Liver (tissue), 9 donors: Measurements from ENCODE around the gene NCKIPSD. TPM values are rescaled to one million over a fixed set of nuclear protein-coding genes. Genes with fewer than 3 reads are reported as not detected.
A peak's percentile ranks its signal among the peaks of the same experiment; 100 is the strongest.

Source experiments
- DNase-seq: peaks from one replicate; pipeline ENCODE4 v3.0.0-alpha.2; 2017; ENCODE audit warnings: low spot score
- H3K27ac ChIP-seq, 2 donors: one replicate each; pipeline ENCODE4 v1.7.0; 2013; ENCODE audit warnings: inconsistent platforms in 2 of 2, low read length in 2 of 2, control low read depth in 1 of 2, low read depth in 1 of 2, mild to moderate bottlenecking in 1 of 2
- H3K27me3 ChIP-seq, 4 donors: one replicate each; pipeline versions ENCODE4 v1.6.1 to v1.7.0; 2013; ENCODE audit warnings: low read length in 3 of 4, inconsistent platforms in 1 of 4, mild to moderate bottlenecking in 1 of 4, moderate library complexity in 1 of 4; ENCODE audit not compliant: control insufficient read depth in 4 of 4, insufficient read depth in 4 of 4
- H3K36me3 ChIP-seq, 4 donors: one replicate each; pipeline versions ENCODE4 v1.6.1 to v1.7.0; 2013; ENCODE audit warnings: low read length in 3 of 4, mild to moderate bottlenecking in 3 of 4, low read depth in 1 of 4, moderate library complexity in 1 of 4; ENCODE audit not compliant: control insufficient read depth in 4 of 4, insufficient read depth in 3 of 4
- H3K4me1 ChIP-seq, 4 donors: one replicate each; pipeline versions ENCODE4 v1.6.1 to v1.7.0; 2013; ENCODE audit warnings: low read length in 3 of 4, mild to moderate bottlenecking in 3 of 4, moderate library complexity in 1 of 4; ENCODE audit not compliant: control insufficient read depth in 4 of 4, insufficient read depth in 4 of 4
- H3K4me3 ChIP-seq, 3 donors: one replicate each; pipeline versions ENCODE4 v1.6.1 to v1.7.0; 2013; ENCODE audit warnings: low read length in 3 of 3, control low read depth in 1 of 3, low read depth in 1 of 3, mild to moderate bottlenecking in 1 of 3
- H3K9ac ChIP-seq, 2 donors: one replicate each; pipeline ENCODE4 v1.7.0; 2013; ENCODE audit warnings: low read length in 2 of 2, mild to moderate bottlenecking in 2 of 2, moderate library complexity in 2 of 2, control low read depth in 1 of 2, low read depth in 1 of 2
- H3K9me3 ChIP-seq, 4 donors: one replicate each; pipeline versions ENCODE4 v1.6.1 to v1.7.0; 2013; ENCODE audit warnings: low read length in 3 of 4; ENCODE audit not compliant: control insufficient read depth in 4 of 4
- ATF3 ChIP-seq: IDR thresholded peaks from 2 replicates; pipeline ENCODE4 v1.6.1; 2016; ENCODE audit warnings: antibody characterized with exemption
- CTCF ChIP-seq: fragments of 150-350 bp; IDR thresholded peaks from 2 replicates; pipeline ENCODE4 v1.5.1; 2017; ENCODE audit warnings: improper control_type of control experiment, low read depth, low read length; ENCODE audit not compliant: missing input control
- EGR1 ChIP-seq, 2 donors: IDR thresholded peaks; 2 replicates each; pipeline ENCODE4 v1.6.1; 2016 to 2018; ENCODE audit warnings: antibody characterized with exemption in 2 of 2, low read depth in 2 of 2
- FOXA1 ChIP-seq: IDR thresholded peaks from 2 replicates; pipeline ENCODE4 v1.6.1; 2016; ENCODE audit warnings: antibody characterized with exemption
- FOXA2 ChIP-seq: IDR thresholded peaks from 2 replicates; pipeline ENCODE4 v1.6.1; 2016; ENCODE audit warnings: antibody characterized with exemption
- GABPA ChIP-seq, 2 donors: IDR thresholded peaks in 1 of 2; conservative IDR thresholded peaks in 1 of 2; 2 replicates each; pipeline ENCODE4 v1.6.1; 2016; ENCODE audit warnings: antibody characterized with exemption in 2 of 2, mild to moderate bottlenecking in 1 of 2, moderate library complexity in 1 of 2
- HNF4A ChIP-seq, 2 donors: conservative IDR thresholded peaks; 2 replicates each; pipeline ENCODE4 v1.6.1; 2016; ENCODE audit warnings: antibody characterized with exemption in 2 of 2, mild to moderate bottlenecking in 2 of 2
- HNF4G ChIP-seq: IDR thresholded peaks from 2 replicates; pipeline ENCODE4 v1.6.1; 2016; ENCODE audit warnings: antibody characterized with exemption
- JUND ChIP-seq, 2 donors: IDR thresholded peaks; 2 replicates each; pipeline ENCODE4 v1.6.1; 2016; ENCODE audit warnings: antibody characterized with exemption in 2 of 2
- MAX ChIP-seq: IDR thresholded peaks from 2 replicates; pipeline ENCODE4 v1.6.1; 2016; ENCODE audit warnings: antibody characterized with exemption
- NR2F2 ChIP-seq: IDR thresholded peaks from 2 replicates; pipeline ENCODE4 v1.6.1; 2016; ENCODE audit warnings: antibody characterized with exemption
- RAD21 ChIP-seq, 2 donors: IDR thresholded peaks; 2 replicates each; pipeline ENCODE4 v1.6.1; 2016; ENCODE audit warnings: antibody characterized with exemption in 2 of 2, mild to moderate bottlenecking in 2 of 2
- REST ChIP-seq: IDR thresholded peaks from 2 replicates; pipeline ENCODE4 v1.6.1; 2016; ENCODE audit warnings: antibody characterized with exemption, mild to moderate bottlenecking
- RXRA ChIP-seq, 2 donors: IDR thresholded peaks; 2 replicates each; pipeline ENCODE4 v1.6.1; 2017 to 2018; ENCODE audit warnings: antibody characterized with exemption in 2 of 2, mild to moderate bottlenecking in 1 of 2
- SP1 ChIP-seq: IDR thresholded peaks from 2 replicates; pipeline ENCODE4 v1.6.1; 2018; ENCODE audit warnings: antibody characterized with exemption, mild to moderate bottlenecking
- TAF1 ChIP-seq: conservative IDR thresholded peaks from 2 replicates; pipeline ENCODE4 v1.6.1; 2016; ENCODE audit warnings: antibody characterized with exemption, mild to moderate bottlenecking
- YY1 ChIP-seq: IDR thresholded peaks from 2 replicates; pipeline ENCODE4 v1.6.1; 2016; ENCODE audit warnings: antibody characterized with exemption, mild to moderate bottlenecking
- ZBTB33 ChIP-seq: IDR thresholded peaks from 2 replicates; pipeline ENCODE4 v1.6.1; 2016; ENCODE audit warnings: antibody characterized with exemption
- WGBS: extraction: QIAGEN DNeasy Blood & Tissue Kit; methylation state at CpG from one replicate; pipeline ENCODE4 v1.1.7; 2013; 5-methylcytosine and 5-hydroxymethylcytosine counted together
- polyA plus RNA-seq, 2 donors: library from polyadenylated mRNA; stranded (reverse) in 1 of 2; unstranded in 1 of 2; fragments of 200-250 nt in 1 of 2; fragments of >200 nt in 1 of 2; fragmentation: Nextera tagmentation in 1 of 2; extraction: Ambion mirVana in 1 of 2; gene quantifications; one replicate each; pipeline versions ENCODE4 v1.2.1 to v1.2.3, GENCODE V29; 2013 to 2015
- total RNA-seq, 2 donors: library from RNA; depleted of rRNA; stranded (reverse); fragments of >200 nt; gene quantifications; one replicate each; pipeline ENCODE4 v1.2.3, GENCODE V29; 2014
- donor health status: healthy.
- donor health status: healthy.
- donor health status: healthy.
- donor health status: healthy.
- donor health status: healthy.

NCKIPSD gene
- total and polyA plus RNA-seq, 4 donors: 5.9 to 12.9 (median 8.7) TPM

GRCh38 chr3:48716508-48716981, 30.8 kb upstream of the NCKIPSD start:
- H3K9me3 ChIP-seq: no peaks in the 10 kb centered on the region
- peak; percentile 54 for DNase-seq
- peaks cover 0 to 5% (median 3%) of the 10 kb centered on the region in 4 donors for H3K36me3 ChIP-seq
- TF ChIP-seq RXRA (IDR thresholded peaks at IDR 0.05) (no peak), JUND (IDR thresholded peaks at IDR 0.05) (no peak), HNF4A (conservative IDR thresholded peaks at IDR 0.05) (no peak), NR2F2 (no peak), FOXA1 (no peak), SP1 (no peak), EGR1 (IDR thresholded peaks at IDR 0.05; ENCODE audit: low read depth in 2 of 2) (no peak), TAF1 (no peak), REST (no peak), YY1 (no peak), CTCF (no peak), GABPA (IDR thresholded peaks at IDR 0.05 in 1 of 2, conservative IDR thresholded peaks at IDR 0.05 in 1 of 2) (no peak), FOXA2 (no peak), RAD21 (IDR thresholded peaks at IDR 0.05) (no peak), ZBTB33 (no peak), ATF3 (no peak), MAX (no peak), HNF4G (no peak)
- peak overlapping the region; percentile 95 to 100 (median 97) for H3K4me3 ChIP-seq
- H3K9ac ChIP-seq: peak overlapping the region; percentile 98 to 99
- under 1% methylated on average over 16 of the region's 16 CpGs for WGBS
- H3K27me3 ChIP-seq: no peaks in the 10 kb centered on the region
- peak overlapping the region; percentile 73 to 74 for H3K27ac ChIP-seq
- peaks cover 0 to 22% (median 13%) of the 10 kb centered on the region in 4 donors for H3K4me1 ChIP-seq
